ENCODE measurements around the gene PABPC4L. TPM values are rescaled to one million over a fixed set of nuclear protein-coding genes. Genes with fewer than 3 reads are reported as not detected.

The PABPC4L gene
- total RNA-seq, 2 donors from 2014 or later, result 2.2 to 3.5 TPM

GRCh38 chr4:134189480-134189879 is 12.1 kb downstream of the PABPC4L start:
- no peaks in the 10 kb centered on the region for H3K9me3 ChIP-seq
- no peaks in the 10 kb centered on the region for H3K4me1 ChIP-seq (ENCODE audit: control insufficient read depth in 1 of 2, low read depth in 2 of 2)
- no peak for TF ChIP-seq CTCF (IDR thresholded peaks at IDR 0.05)
- no peak overlapping the region for H3K27ac ChIP-seq
- H3K27me3 ChIP-seq (replicated peaks; ENCODE audit: insufficient read depth), result no peaks in the 10 kb centered on the region
- DNase-seq (ENCODE audit: low spot score) (no peak), ATAC-seq (ENCODE audit: insufficient number of reproducible peaks, low FRiP score, low read depth) (no peak)
- no peak overlapping the region for H3K4me3 ChIP-seq
- H3K36me3 ChIP-seq, result no peaks in the 10 kb centered on the region

- DNase-seq (ENCODE audit: low spot score) (no peak), ATAC-seq (ENCODE audit: insufficient number of reproducible peaks, low FRiP score, low read depth) (no peak)
- no peaks in the 10 kb centered on the region for H3K36me3 ChIP-seq
- H3K27ac ChIP-seq, result no peak overlapping the region
- H3K4me3 ChIP-seq, result no peak overlapping the region
- H3K4me1 ChIP-seq (ENCODE audit: control insufficient read depth in 1 of 2, low read depth in 2 of 2), result no peaks in the 10 kb centered on the region
- peaks cover 7% of the 10 kb centered on the region for H3K9me3 ChIP-seq
- no peaks in the 10 kb centered on the region for H3K27me3 ChIP-seq (replicated peaks; ENCODE audit: insufficient read depth)
- no peak for TF ChIP-seq CTCF (IDR thresholded peaks at IDR 0.05)
These were observed 22.9 kb downstream of the PABPC4L start for GRCh38 chr4:134178706-134179105.

- ATAC-seq (ENCODE audit: insufficient number of reproducible peaks, low FRiP score, low read depth) (no peak), DNase-seq (ENCODE audit: low spot score) (no peak)
- TF ChIP-seq CTCF (IDR thresholded peaks at IDR 0.05), result no peak
- Histone ChIP-seq H3K27ac (no peak overlapping the region), H3K36me3 (no peaks in the 10 kb centered on the region), H3K4me3 (no peak overlapping the region), H3K9me3 (peaks cover 4% of the 10 kb centered on the region), H3K27me3 (replicated peaks; ENCODE audit: insufficient read depth) (no peaks in the 10 kb centered on the region), H3K4me1 (ENCODE audit: control insufficient read depth in 1 of 2, low read depth in 2 of 2) (no peaks in the 10 kb centered on the region)
These were observed 27.3 kb downstream of the PABPC4L start for GRCh38 chr4:134174271-134174670.

DNA sequence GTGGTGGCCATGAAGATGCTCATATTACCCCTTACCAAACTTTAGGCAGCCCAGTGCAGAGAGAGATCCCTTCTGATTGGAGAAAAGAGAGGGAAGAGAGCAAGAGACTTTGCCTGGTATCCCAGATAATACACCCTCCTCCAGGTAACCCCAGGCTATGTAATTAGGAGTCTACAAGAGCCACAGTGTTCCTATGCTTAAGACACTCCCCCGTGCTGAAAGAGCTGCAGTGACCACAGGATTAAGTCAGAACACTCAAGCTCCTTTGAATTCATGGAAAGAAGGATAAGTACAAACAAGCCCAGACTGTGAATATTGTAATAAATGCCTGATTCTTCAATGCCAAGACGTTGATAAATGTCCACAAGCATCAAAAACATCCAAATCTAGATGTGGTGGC is 41.4 kb downstream of the PABPC4L start:
- H3K27me3 ChIP-seq (replicated peaks; ENCODE audit: insufficient read depth), result no peaks in the 10 kb centered on the region
- no peaks in the 10 kb centered on the region for H3K4me1 ChIP-seq (ENCODE audit: control insufficient read depth in 1 of 2, low read depth in 2 of 2)
- H3K9me3 ChIP-seq, result no peaks in the 10 kb centered on the region
- ATAC-seq (ENCODE audit: insufficient number of reproducible peaks, low FRiP score, low read depth) (no peak), DNase-seq (ENCODE audit: low spot score) (no peak)
- no peak overlapping the region for H3K27ac ChIP-seq
- no peak overlapping the region for H3K4me3 ChIP-seq
- no peaks in the 10 kb centered on the region for H3K36me3 ChIP-seq
- no peak for TF ChIP-seq CTCF (IDR thresholded peaks at IDR 0.05)

DNA sequence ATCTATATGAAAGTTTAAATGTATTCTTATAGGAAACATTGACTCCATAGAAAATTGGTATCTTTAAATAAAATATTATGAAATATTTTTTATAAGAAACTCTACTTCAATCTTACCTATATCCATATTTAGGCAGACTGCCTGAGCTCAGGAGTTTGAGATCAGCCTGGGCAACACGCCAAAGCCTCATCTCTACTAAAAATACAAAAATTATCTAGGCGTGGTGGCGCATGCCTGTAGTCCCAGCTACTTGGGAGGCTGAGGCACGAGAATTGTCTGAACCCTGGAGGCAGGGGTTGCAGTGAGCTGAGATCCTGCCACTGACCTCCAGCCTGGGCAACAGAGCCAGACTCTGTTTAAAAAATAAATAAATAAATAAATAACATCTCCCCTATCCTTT is 47.5 kb downstream of the PABPC4L start:
- no peak for TF ChIP-seq CTCF (IDR thresholded peaks at IDR 0.05)
- H3K27me3 ChIP-seq (replicated peaks; ENCODE audit: insufficient read depth), result no peaks in the 10 kb centered on the region
- DNase-seq (ENCODE audit: low spot score) (no peak), ATAC-seq (ENCODE audit: insufficient number of reproducible peaks, low FRiP score, low read depth) (no peak)
- H3K27ac ChIP-seq, result no peak overlapping the region
- H3K9me3 ChIP-seq, result no peaks in the 10 kb centered on the region
- no peaks in the 10 kb centered on the region for H3K36me3 ChIP-seq
- H3K4me1 ChIP-seq (ENCODE audit: control insufficient read depth in 1 of 2, low read depth in 2 of 2), result no peaks in the 10 kb centered on the region
- no peak overlapping the region for H3K4me3 ChIP-seq

Measured in thoracic aorta (tissue), 2 donors.